NCI-H82 treated with DMSO at 0.1 percent for 48 hours (cell line): ENCODE measurements around the gene OPCML.
A peak's percentile ranks its signal among the peaks of the same experiment; 100 is the strongest.

Source experiments
- DNase-seq: peaks from one replicate; lab custom pipeline; 2025; ENCODE audit not compliant: unreplicated experiment; lab: John Stamatoyannopoulos, UW

The OPCML gene

DNA sequence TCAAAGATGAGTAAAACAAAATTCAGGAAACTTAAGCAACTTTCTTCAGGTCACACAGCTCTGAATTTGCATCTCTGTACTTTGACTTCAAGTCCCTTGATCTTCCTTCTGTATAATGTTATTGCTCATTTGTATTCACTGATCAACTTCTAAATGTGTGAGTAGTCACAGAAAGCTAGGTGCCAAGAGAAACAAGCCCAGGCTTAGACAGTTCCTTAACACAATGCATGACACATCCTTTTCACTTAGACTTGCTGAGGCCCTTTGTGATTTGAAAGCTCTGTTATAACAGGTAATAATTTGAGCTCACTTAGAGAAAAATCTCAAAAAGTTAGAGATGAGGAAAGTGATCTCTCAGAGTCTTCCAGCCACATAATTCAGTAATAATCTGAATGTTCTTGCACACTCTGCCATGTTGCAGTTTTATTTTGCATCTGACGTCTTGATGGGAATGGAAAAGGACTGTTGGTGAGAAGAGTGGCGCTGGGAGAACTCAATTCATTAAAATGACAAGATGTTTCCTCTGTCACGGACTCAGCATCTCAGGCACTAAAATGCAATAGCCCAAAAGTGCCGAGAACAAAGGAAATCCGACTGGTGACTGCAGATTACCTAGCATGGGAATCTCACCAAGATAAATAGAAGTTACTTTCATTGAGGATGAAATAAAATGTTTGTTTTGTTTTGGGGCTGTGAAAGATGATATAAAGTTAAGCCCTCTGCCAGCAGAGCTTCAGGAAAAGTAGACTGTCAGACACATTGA, 665.3 kb downstream of the OPCML start:
- no peak for DNase-seq

DNA sequence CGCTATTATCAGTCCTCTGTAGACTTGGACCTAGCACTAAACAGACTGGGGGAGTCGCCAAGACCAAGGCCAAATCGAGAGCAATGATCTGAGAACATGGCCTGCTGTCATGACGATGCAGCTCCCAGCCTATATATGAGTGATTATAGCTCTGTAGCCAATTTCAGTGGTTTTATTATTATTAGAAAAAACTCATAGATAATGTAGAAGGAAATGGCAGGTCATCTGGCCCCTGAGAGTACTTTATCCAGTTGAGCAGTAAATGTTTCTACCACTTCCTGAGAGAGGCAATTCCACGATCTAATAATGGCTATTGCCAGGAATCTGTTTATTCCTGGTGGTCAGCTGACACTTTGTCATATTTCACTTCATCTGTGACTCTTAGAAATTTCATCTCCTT, 666.7 kb downstream of the OPCML start:
- no peak for DNase-seq

- DNase-seq: no peak
Measured at GRCh38 chr11:132864811-132865576, 667.3 kb downstream of the OPCML start.

GRCh38 chr11:132862933-132863332, 669.4 kb downstream of the OPCML start:
- no peak for DNase-seq

GRCh38 chr11:132862137-132862536, 670.2 kb downstream of the OPCML start:
- no peak for DNase-seq

DNA sequence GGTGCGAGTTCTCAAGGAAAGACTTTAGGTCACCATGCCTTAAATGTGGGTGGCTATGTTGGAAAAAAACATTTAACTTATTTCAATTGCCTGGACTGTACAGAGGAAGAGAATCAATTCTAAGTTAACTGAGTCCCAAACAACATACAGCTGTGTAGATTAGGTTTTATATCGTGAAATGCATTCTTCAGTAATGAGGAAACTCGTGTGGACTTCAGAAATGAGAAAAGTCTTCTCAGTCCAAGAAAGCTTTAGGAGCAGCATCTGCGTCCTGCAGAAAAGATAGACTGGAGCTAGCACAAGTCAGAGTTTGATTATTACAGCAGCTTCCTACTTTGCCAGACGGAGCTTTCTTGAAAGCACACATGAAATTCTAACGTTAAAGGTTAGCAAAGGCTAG, 673.0 kb downstream of the OPCML start:
- DNase-seq: no peak

- peak; percentile 19 for DNase-seq
Measured at GRCh38 chr11:132858223-132858622, 674.1 kb downstream of the OPCML start.

DNA sequence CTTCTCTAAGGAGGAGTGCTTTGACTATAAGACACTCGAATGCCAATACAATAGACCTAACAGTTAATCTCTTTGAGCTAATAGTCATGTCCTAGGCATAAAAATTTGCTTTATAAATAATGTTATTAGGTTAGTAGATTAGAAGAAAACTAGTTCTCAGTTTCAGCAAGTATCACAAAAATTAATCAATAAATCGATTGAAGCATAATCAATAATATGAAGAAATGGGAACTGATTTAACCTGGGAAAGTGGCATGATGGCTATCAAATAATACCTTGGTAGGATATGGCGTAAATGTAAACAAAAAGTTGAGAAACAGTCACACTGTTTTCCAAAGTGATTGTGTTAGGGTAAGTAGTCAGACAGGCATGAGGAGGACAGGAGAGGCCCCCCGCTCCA, 676.3 kb downstream of the OPCML start:
- no peak for DNase-seq

DNA sequence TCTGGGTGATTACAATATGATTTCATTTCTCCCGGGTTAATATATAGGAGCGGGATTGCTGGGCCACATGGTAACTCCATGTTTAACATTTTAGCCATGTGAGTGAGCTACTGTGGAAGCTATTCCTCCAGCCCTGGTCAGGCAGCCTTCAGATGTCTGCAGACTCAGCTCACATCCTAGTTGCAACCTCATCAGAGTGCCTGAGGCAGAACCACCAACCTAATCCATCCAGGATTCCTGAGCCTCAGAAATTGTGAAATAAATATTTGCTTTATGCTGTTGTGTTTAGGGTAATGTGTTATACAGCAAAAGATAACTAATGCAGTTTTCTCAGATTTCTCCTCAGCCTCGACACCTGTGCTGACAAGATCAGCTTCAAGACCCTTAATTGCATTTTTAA, 676.8 kb downstream of the OPCML start:
- no peak for DNase-seq

GRCh38 chr11:132853886-132854285, 678.4 kb downstream of the OPCML start:
- DNase-seq: peak; percentile 61

GRCh38 chr11:132852361-132852760, 679.9 kb downstream of the OPCML start:
- DNase-seq: no peak

- no peak for DNase-seq
Measured at GRCh38 chr11:132851247-132851646, 681.1 kb downstream of the OPCML start.

GRCh38 chr11:132850266-132850665, 682.0 kb downstream of the OPCML start:
- no peak for DNase-seq

- no peak for DNase-seq
Measured at GRCh38 chr11:132848336-132848735, 684.0 kb downstream of the OPCML start.

DNA sequence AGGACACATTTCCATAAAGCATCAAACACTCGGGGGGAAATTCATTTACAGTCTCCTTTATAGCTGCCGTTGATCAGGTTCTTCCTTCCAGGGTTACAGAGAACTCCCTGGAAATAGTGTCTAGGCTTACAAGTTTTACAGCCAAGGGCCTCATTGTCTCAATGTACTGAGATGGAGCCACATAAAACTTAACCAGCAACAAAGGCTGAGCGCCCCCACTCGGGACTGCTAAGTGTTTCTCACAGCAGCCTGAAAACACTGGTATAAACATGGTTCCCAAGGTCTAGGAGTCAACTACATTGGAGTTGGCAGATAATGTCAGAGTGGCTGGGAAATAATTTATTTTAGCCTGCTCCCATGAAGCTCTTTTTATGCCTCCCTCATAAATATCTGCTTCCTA, 686.2 kb downstream of the OPCML start:
- no peak for DNase-seq

GRCh38 chr11:132844956-132845696, 687.2 kb downstream of the OPCML start:
- no peak for DNase-seq

GRCh38 chr11:132840660-132841059, 691.6 kb downstream of the OPCML start:
- DNase-seq: no peak

DNA sequence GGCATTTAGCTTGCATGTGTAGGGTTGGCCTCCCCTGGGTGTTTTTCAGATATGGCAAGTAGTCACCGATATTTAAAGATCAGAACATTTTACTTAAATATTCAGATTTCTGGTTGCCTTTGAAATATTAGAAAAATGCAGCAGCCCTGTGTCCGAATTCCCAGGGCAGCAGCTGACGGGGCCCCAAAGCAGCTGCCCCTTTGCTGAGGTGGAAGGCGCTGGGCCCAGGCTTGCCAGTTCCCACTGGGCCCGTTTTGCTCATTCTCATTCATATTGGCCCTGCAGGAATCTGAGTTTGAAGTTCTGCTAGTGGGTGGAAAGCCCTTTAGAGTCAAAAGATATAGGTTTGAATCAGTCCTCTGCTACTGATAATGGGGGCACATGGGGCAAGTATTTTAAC, 692.1 kb downstream of the OPCML start:
- DNase-seq: no peak

- no peak for DNase-seq
Measured at GRCh38 chr11:132839236-132839945, 692.9 kb downstream of the OPCML start.

- no peak for DNase-seq
Measured at GRCh38 chr11:132838627-132839026, 693.7 kb downstream of the OPCML start.

DNA sequence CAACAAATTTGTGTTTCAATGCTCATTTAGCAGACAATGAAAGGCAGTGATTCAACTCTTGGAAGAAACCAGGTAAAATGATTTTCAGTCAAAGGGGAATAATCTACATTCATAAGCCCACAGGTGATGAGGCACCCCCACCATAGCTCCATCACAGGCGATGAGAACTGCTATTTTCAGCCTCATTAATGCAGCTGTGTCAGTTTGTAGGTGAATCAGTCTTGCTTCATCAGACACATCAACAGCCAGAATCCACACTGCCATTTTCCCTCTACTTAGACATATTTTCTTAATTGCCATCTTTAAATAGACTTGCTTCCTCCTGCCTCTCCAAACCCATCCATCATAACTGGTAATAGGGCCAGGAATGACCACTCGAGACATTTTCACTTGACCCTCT, 701.0 kb downstream of the OPCML start:
- DNase-seq: no peak
